GM10248 (cell line): Measurements from ENCODE around the gene PTPRN2.

Experiments used
- CTCF ChIA-PET: fragments of 300-600 bp; sonication (Branson Sonifier 250); formaldehyde crosslinking; extraction: SDS; loops from one replicate; lab custom pipeline; 2021; ENCODE audit warnings: antibody characterized with exemption; lab: Yijun Ruan, JAX
- POLR2A ChIA-PET: fragments of 350-650 bp; sonication (Branson Sonifier 250); formaldehyde crosslinking; extraction: SDS; loops from one replicate; lab custom pipeline; 2020; ENCODE audit warnings: antibody characterized with exemption; lab: Yijun Ruan, JAX
- DNase-seq: peaks from one replicate; pipeline ENCODE4 v3.0.0; 2012; ENCODE audit errors: extremely low spot score
- CTCF ChIP-seq: IDR thresholded peaks from 2 replicates; pipeline ENCODE4 v1.5.1; 2012; ENCODE audit warnings: mild to moderate bottlenecking, low read depth; ENCODE audit errors: extremely low read depth, missing control alignments, control extremely low read depth

PTPRN2 gene

GRCh38 chr7:157832006-157832405 lies 755.6 kb downstream of the PTPRN2 start:
- POLR2A ChIA-PET = no interaction called here
- CTCF ChIA-PET = no interaction called here
- TF ChIP-seq CTCF = no peak
- DNase-seq = no peak

- ChIA-PET CTCF (no interaction called here), POLR2A (no interaction called here)
- TF ChIP-seq CTCF = no peak
- no peak for DNase-seq
Observed at GRCh38 chr7:157831143-157831905, 756.3 kb downstream of the PTPRN2 start.

GRCh38 chr7:157830331-157830730 lies 757.3 kb downstream of the PTPRN2 start:
- ChIA-PET CTCF (no interaction called here), POLR2A (no interaction called here)
- no peak for TF ChIP-seq CTCF
- DNase-seq = no peak

- no peak for DNase-seq
- CTCF ChIA-PET = no interaction called here
- TF ChIP-seq CTCF = no peak
- POLR2A ChIA-PET = no interaction called here
Observed at GRCh38 chr7:157829491-157829890, 758.1 kb downstream of the PTPRN2 start.

- DNase-seq = no peak
- TF ChIP-seq CTCF = no peak
- POLR2A ChIA-PET = no interaction called here
- CTCF ChIA-PET = no interaction called here
Observed at GRCh38 chr7:157828881-157829280, 758.7 kb downstream of the PTPRN2 start.

- no peak for TF ChIP-seq CTCF
- CTCF ChIA-PET = no interaction called here
- POLR2A ChIA-PET = no interaction called here
- DNase-seq = no peak
Observed at GRCh38 chr7:157828190-157828589, 759.4 kb downstream of the PTPRN2 start.

GRCh38 chr7:157827863-157828160 lies 759.8 kb downstream of the PTPRN2 start:
- TF ChIP-seq CTCF = no peak
- POLR2A ChIA-PET = no interaction called here
- CTCF ChIA-PET = no interaction called here
- DNase-seq = no peak
